Thyroid gland (tissue), 4 donors: Measurements from ENCODE around the gene PLCB3.

Experiments used
- CTCF ChIP-seq, 6 experiments: fragments of 200-600 bp in 3 of 6; fragments of 450-650 bp in 3 of 6; sonication (generic) in 3 of 6; IDR thresholded peaks; one replicate each; pipeline ENCODE4 v1.5.1; 2016 to 2019; ENCODE audit warnings: antibody characterized with exemption in 6 of 6, mild to moderate bottlenecking in 2 of 6, inconsistent platforms in 1 of 6, moderate library complexity in 1 of 6
- POLR2A ChIP-seq, 2 donors: fragments of 450-650 bp; IDR thresholded peaks; one replicate each; pipeline ENCODE4 v1.6.1; 2017; ENCODE audit warnings: antibody characterized with exemption in 2 of 2, mild to moderate bottlenecking in 2 of 2, moderate library complexity in 1 of 2

- TF ChIP-seq CTCF (IDR thresholded peaks at IDR 0.05), result no peak
- no peak for TF ChIP-seq POLR2A (IDR thresholded peaks at IDR 0.05)
Measured at GRCh38 chr11:64211181-64211872, 40.0 kb upstream of the PLCB3 start.
